SK-N-SH (cell line): Measurements from ENCODE around the gene EFHD1. TPM values are rescaled to one million over a fixed set of nuclear protein-coding genes. Genes with fewer than 3 reads are reported as not detected.

ENCODE experiments used
- CTCF ChIA-PET: fragments of 300-600, 350-600 bp; formaldehyde crosslinking; extraction: SDS; loops from one replicate; lab custom pipeline; 2021; lab: Yijun Ruan, JAX
- POLR2A ChIA-PET: fragments of 350-600 bp; sonication (Branson Sonifier 250); formaldehyde crosslinking; extraction: SDS; loops from one replicate; lab custom pipeline; 2020; ENCODE audit warnings: antibody characterized with exemption, inconsistent platforms; lab: Yijun Ruan, JAX
- DNase-seq: peaks from one replicate; pipeline ENCODE4 v3.0.0; 2012
- H2AFZ ChIP-seq: fragments of 200-600 bp; sonication (generic); 2 replicates; pipeline ENCODE4 v1.8.1; 2016; ENCODE audit warnings: antibody characterized with exemption, mild to moderate bottlenecking, low read depth
- H3F3A ChIP-seq: fragments of 200-600 bp; sonication (generic); replicated peaks from 2 replicates; pipeline ENCODE3; 2016; ENCODE audit warnings: antibody characterized with exemption, mild to moderate bottlenecking; ENCODE audit not compliant: insufficient read depth
- H3K27ac ChIP-seq, 2 experiments: fragments of 200-500 bp in 1 of 2; fragments of 200-600 bp in 1 of 2; sonication (Bioruptor generic) in 1 of 2; sonication (generic), shearing (Covaris generic) in 1 of 2; 2 replicates each; pipeline versions ENCODE4 v1.5.1 to v1.6.1; 2014 to 2016; ENCODE audit warnings: low read depth in 2 of 2, inconsistent platforms in 1 of 2, low read length in 1 of 2, mild to moderate bottlenecking in 1 of 2, mixed read lengths in 1 of 2
- H3K27me3 ChIP-seq: fragments of 200-600 bp; sonication (generic), shearing (Covaris generic); 2 replicates; pipeline ENCODE4 v1.6.1; 2016; ENCODE audit warnings: mixed run types; ENCODE audit not compliant: insufficient read depth
- H3K36me3 ChIP-seq, 2 experiments: fragments of 200-500 bp in 1 of 2; fragments of 200-600 bp in 1 of 2; sonication (Bioruptor generic) in 1 of 2; sonication (generic) in 1 of 2; replicated peaks in 1 of 2; 2 replicates each; pipeline versions ENCODE3 to v1.5.1; 2014 to 2016; ENCODE audit warnings: low read length in 1 of 2, mild to moderate bottlenecking in 1 of 2; ENCODE audit not compliant: insufficient read depth in 2 of 2, control insufficient read depth in 1 of 2
- H3K4me1 ChIP-seq, 2 experiments: fragments of 200-500 bp in 1 of 2; fragments of 200-600 bp in 1 of 2; sonication (Bioruptor generic) in 1 of 2; sonication (generic), shearing (Covaris generic) in 1 of 2; 2 replicates each; pipeline versions ENCODE4 v1.5.1 to v1.6.1; 2014 to 2016; ENCODE audit warnings: low read depth in 1 of 2, low read length in 1 of 2, mixed run types in 1 of 2; ENCODE audit not compliant: insufficient read depth in 2 of 2, control insufficient read depth in 1 of 2
- H3K4me2 ChIP-seq: fragments of 200-600 bp; sonication (generic), shearing (Covaris generic); 2 replicates; pipeline ENCODE4 v1.6.1; 2017; ENCODE audit warnings: mixed run types
- H3K4me3 ChIP-seq, 2 experiments: fragments of 200-500 bp in 1 of 2; fragments of 200-600 bp in 1 of 2; sonication (Bioruptor generic) in 1 of 2; sonication (generic), shearing (Covaris generic) in 1 of 2; 2 replicates each; pipeline versions ENCODE4 v1.5.1 to v1.8.1; 2014 to 2016; ENCODE audit warnings: low read depth in 2 of 2, inconsistent platforms in 1 of 2, low read length in 1 of 2, mild to moderate bottlenecking in 1 of 2, mixed read lengths in 1 of 2, moderate library complexity in 1 of 2
- H3K79me2 ChIP-seq: fragments of 200-600 bp; sonication (generic); 2 replicates; pipeline ENCODE4 v1.8.1; 2017; ENCODE audit warnings: mild to moderate bottlenecking; ENCODE audit not compliant: insufficient read depth
- H3K9ac ChIP-seq: fragments of 200-600 bp; sonication (generic); 2 replicates; pipeline ENCODE4 v1.6.1; 2017; ENCODE audit warnings: mixed run types
- H3K9me2 ChIP-seq: fragments of 200-600 bp; sonication (generic); 2 replicates; pipeline ENCODE4 v1.6.1; 2017; ENCODE audit warnings: mixed run types
- H3K9me3 ChIP-seq: fragments of 200-600 bp; sonication (generic); 2 replicates; pipeline ENCODE4 v1.6.1; 2017; ENCODE audit warnings: mixed run types, mild to moderate bottlenecking, moderate library complexity
- H4K20me1 ChIP-seq: fragments of 200-600 bp; sonication (generic); 2 replicates; pipeline ENCODE4 v1.6.1; 2017; ENCODE audit warnings: mild to moderate bottlenecking, mixed run types; ENCODE audit not compliant: insufficient read depth
- FOSL2 ChIP-seq: IDR thresholded peaks from 2 replicates; pipeline ENCODE4 v1.4.0; 2012; ENCODE audit warnings: low read depth, mild to moderate bottlenecking, moderate library complexity, borderline replicate concordance
- FOXJ3 ChIP-seq: sonication (generic); formaldehyde crosslinking; IDR thresholded peaks from 2 replicates; pipeline ENCODE4 v1.5.1; 2020; ENCODE audit warnings: mild to moderate bottlenecking, missing genetic modification reagents
- JUND ChIP-seq: IDR thresholded peaks from 2 replicates; pipeline ENCODE4 v1.4.0; 2012
- MAX ChIP-seq: IDR thresholded peaks from 2 replicates; pipeline ENCODE4 v1.4.0; 2012; ENCODE audit warnings: low read depth
- MXI1 ChIP-seq: IDR thresholded peaks from 2 replicates; pipeline ENCODE4 v1.6.1; 2012; ENCODE audit warnings: mild to moderate bottlenecking, low read depth, low read length, improper control_type of control experiment
- NFIC ChIP-seq: IDR thresholded peaks from 2 replicates; pipeline ENCODE4 v1.4.0; 2012; ENCODE audit warnings: borderline replicate concordance
- PBX3 ChIP-seq: IDR thresholded peaks from 2 replicates; pipeline ENCODE4; 2012
- POLR2AphosphoS5 ChIP-seq: IDR thresholded peaks from 2 replicates; pipeline ENCODE4 v1.6.1; 2012; ENCODE audit warnings: low read depth, low read length
- SMC3 ChIP-seq: IDR thresholded peaks from 2 replicates; pipeline ENCODE4 v1.6.1; 2012; ENCODE audit warnings: low read depth, low read length, improper control_type of control experiment
- TCF12 ChIP-seq: IDR thresholded peaks from 2 replicates; pipeline ENCODE4 v1.4.0; 2012
- TEAD4 ChIP-seq: IDR thresholded peaks from 2 replicates; pipeline ENCODE4 v1.4.0; 2012; ENCODE audit warnings: mild to moderate bottlenecking, borderline replicate concordance; ENCODE audit not compliant: insufficient read depth
- YY1 ChIP-seq: IDR thresholded peaks from 2 replicates; pipeline ENCODE4 v1.4.0; 2012; ENCODE audit warnings: low read depth, mild to moderate bottlenecking
- whole genome bisulfite sequencing: methylation state at CpG from one replicate; pipeline ENCODE4 v1.1.6; 2017; ENCODE audit warnings: low lambda C conversion rate; 5-methylcytosine and 5-hydroxymethylcytosine counted together
- polyA plus RNA-seq, 3 experiments: library from polyadenylated mRNA; depleted of rRNA; stranded (reverse); fragments of >200 nt; gene quantifications; 2 replicates each; pipeline ENCODE4 v1.2.3, GENCODE V29; 2012

The EFHD1 gene
- polyA plus RNA-seq (2012; rRNA removed): 0.05 TPM in 1 of 2 replicates, not detected in the other
- polyA plus RNA-seq (2012; cell fraction: cytosol; rRNA removed): 0.08 and 0.13 TPM in 2 replicates
- 0.02 and 0.21 TPM in 2 replicates for polyA plus RNA-seq (2012; cell fraction: nucleus; rRNA removed)

GRCh38 chr2:232633413-232634205 is at the start of gene EFHD1:
TSS of gene EFHD1 (plus strand) at chr2:232633604. CDS start at chr2:232633705, 101 bp downstream.
- Histone ChIP-seq H3K4me3 (peak within 1 kb of the TSS; percentile 49 to 69), H3K27me3 (peaks cover 34% of the 10 kb centered on the region), H3K36me3 (no peaks in the 10 kb centered on the region), H3K4me1 (no peaks in the 10 kb centered on the region; a peak in 1 of 4 replicates), H3F3A (no peaks in the 10 kb centered on the region), H2AFZ (peak within 1 kb of the TSS; percentile 79), H3K9me3 (no peaks in the 10 kb centered on the region), H3K9ac (no peak within 1 kb of the TSS), H3K79me2 (no peaks in the 10 kb centered on the region), H3K27ac (no peak within 1 kb of the TSS), H4K20me1 (no peaks in the 10 kb centered on the region), H3K4me2 (peak within 1 kb of the TSS; percentile 94), H3K9me2 (no peaks in the 10 kb centered on the region)
- CTCF ChIA-PET: interaction anchor here (0.6 to 1.9 kb wide), 8 partner anchors 9 to 618 kb away, joined by 3 to 5 read pairs (median 3); partner anchors contain the start of gene ATG16L1
- no peak for TF ChIP-seq NFIC
- TF ChIP-seq SMC3: no peak
- TF ChIP-seq PBX3: no peak
- TF ChIP-seq MAX: peak; percentile 89
- peak; percentile 87 for DNase-seq
- POLR2A ChIA-PET: interaction anchor here (0.5 to 0.7 kb wide), 2 partner anchors 14 to 28 kb away, joined by 4 read pairs; no protein-coding TSS in a partner anchor
- WGBS: 2% methylated on average over 7 of the region's 90 CpGs

- TF ChIP-seq YY1: no peak
- no peak for TF ChIP-seq TCF12
- TF ChIP-seq MXI1: no peak
- TF ChIP-seq FOSL2: no peak
- no peak for TF ChIP-seq POLR2AphosphoS5
- no peak for TF ChIP-seq FOXJ3 (CRISPR knock-in tag)
- TF ChIP-seq TEAD4: no peak
- TF ChIP-seq JUND: no peak
- DNase-seq: no peak
- Histone ChIP-seq H4K20me1 (no peaks in the 10 kb centered on the region), H3K9ac (no peak overlapping the region), H3K9me3 (no peaks in the 10 kb centered on the region), H3K27me3 (no peaks in the 10 kb centered on the region), H3K4me3 (no peak overlapping the region), H3K27ac (no peak overlapping the region), H3K36me3 (peaks cover 0 to 32% of the 10 kb centered on the region in 2 experiments), H2AFZ (no peak overlapping the region), H3K79me2 (no peaks in the 10 kb centered on the region), H3K4me2 (no peak overlapping the region), H3K4me1 (peaks cover 0 to 9% of the 10 kb centered on the region in 2 experiments; a peak in 1 of 4 replicates), H3K9me2 (no peaks in the 10 kb centered on the region), H3F3A (peaks cover 3% of the 10 kb centered on the region)
- ChIA-PET POLR2A (no interaction called here), CTCF (interaction anchor here (1.0 to 1.2 kb wide), 2 partner anchors 16 to 20 kb away, joined by 3 read pairs; no protein-coding TSS in a partner anchor)
- WGBS: 91% methylated on average over 6 of the region's 6 CpGs
These were observed 49.2 kb upstream of the EFHD1 start for GRCh38 chr2:232584238-232584637.
